PC-3 (cell line): ENCODE measurements around the gene ELOA. TPM values are rescaled to one million over a fixed set of nuclear protein-coding genes. Genes with fewer than 3 reads are reported as not detected.

ENCODE experiments used
- ATAC-seq: fragments of 200-7000 bp; cut with Tn5 transposase; 2 replicates; pipeline ENCODE4 v1.9.1; 2020; ENCODE audit warnings: mild to moderate bottlenecking, moderate library complexity
- BruUV-seq: library from RNA; stranded (reverse); fragments of 400-500 nt; replicated peaks from 2 replicates; lab custom pipeline; 2021; lab: Mats Ljungman, UMichigan
- CTCF ChIA-PET: fragments of 300-600 bp; sonication (Branson Sonifier 250); formaldehyde crosslinking; loops from one replicate; lab custom pipeline; 2022; ENCODE audit warnings: antibody characterized with exemption; lab: Charles Lee
- POLR2A ChIA-PET: fragments of 300-600 bp; sonication (Branson Sonifier 250); formaldehyde crosslinking; loops from one replicate; lab custom pipeline; 2022; ENCODE audit warnings: antibody characterized with exemption; ENCODE audit not compliant: unreplicated experiment; lab: Charles Lee
- DNase-seq: peaks from one replicate; pipeline ENCODE4 v3.0.0-alpha.2; 2015
- H2AFZ ChIP-seq: fragments of 300-600 bp; sonication (generic); 2 replicates; pipeline ENCODE4 v1.6.0; 2016; ENCODE audit warnings: antibody characterized with exemption, low read length
- H3F3A ChIP-seq: fragments of 300-600 bp; sonication (generic); one replicate; pipeline ENCODE4 v1.6.0; 2017; ENCODE audit warnings: antibody characterized with exemption, low read length, control low read depth, mild to moderate bottlenecking; ENCODE audit not compliant: unreplicated experiment
- H3K27ac ChIP-seq: fragments of 300-600 bp; sonication (generic); 2 replicates; pipeline ENCODE4 v1.5.1; 2016; ENCODE audit warnings: mild to moderate bottlenecking, low read length
- H3K27me3 ChIP-seq: fragments of 300-600 bp; sonication (generic); 2 replicates; pipeline ENCODE4 v1.6.1; 2016; ENCODE audit warnings: low read length, mixed read lengths
- H3K36me3 ChIP-seq: fragments of 300-600 bp; sonication (generic); 2 replicates; pipeline ENCODE4 v1.6.1; 2016; ENCODE audit warnings: low read depth, mixed run types, low read length, mixed read lengths
- H3K4me1 ChIP-seq: fragments of 300-600 bp; sonication (generic); 2 replicates; pipeline ENCODE4 v1.5.1; 2016; ENCODE audit warnings: low read length; ENCODE audit not compliant: insufficient read depth
- H3K4me2 ChIP-seq: fragments of 300-600 bp; sonication (generic); 2 replicates; pipeline ENCODE4 v1.6.0; 2016; ENCODE audit warnings: low read length
- H3K4me3 ChIP-seq: fragments of 300-600 bp; sonication (generic); 2 replicates; pipeline ENCODE4 v1.5.1; 2016; ENCODE audit warnings: mild to moderate bottlenecking, low read length, mixed read lengths
- H3K79me2 ChIP-seq: fragments of 300-600 bp; sonication (generic); 2 replicates; pipeline ENCODE4 v1.6.1; 2017; ENCODE audit warnings: low read length, mixed read lengths
- H3K9ac ChIP-seq: fragments of 300-600 bp; sonication (generic); 2 replicates; pipeline ENCODE4 v1.6.0; 2016; ENCODE audit warnings: mild to moderate bottlenecking, low read length
- H3K9me2 ChIP-seq: fragments of 300-600 bp; sonication (generic); replicated peaks from 2 replicates; pipeline ENCODE4 v1.6.1; 2016; ENCODE audit warnings: mixed run types, low read length, mixed read lengths
- H3K9me3 ChIP-seq: fragments of 300-600 bp; sonication (generic); 2 replicates; pipeline ENCODE4 v1.6.1; 2016; ENCODE audit warnings: low read length, mixed read lengths
- H4K20me1 ChIP-seq: fragments of 300-600 bp; sonication (generic); 2 replicates; pipeline ENCODE4 v1.6.1; 2016; ENCODE audit warnings: low read length, mixed read lengths
- EZH2 ChIP-seq: fragments of 300-600 bp; sonication (generic); IDR thresholded peaks from one replicate; pipeline ENCODE4 v1.6.1; 2017; ENCODE audit warnings: antibody characterized with exemption, mild to moderate bottlenecking, low read length; ENCODE audit not compliant: unreplicated experiment
- EZH2phosphoT487 ChIP-seq: fragments of 300-600 bp; sonication (generic); IDR thresholded peaks from 2 replicates; pipeline ENCODE4 v1.6.1; 2018; ENCODE audit warnings: mild to moderate bottlenecking, antibody characterized with exemption, low read length, borderline replicate concordance
- intact Hi-C: fragments of 100-400 bp; cut with micrococcal nuclease; formaldehyde crosslinking; loops from 2 replicates; pipeline ENCODE4 v1.9.0; 2023
- total RNA-seq: library from RNA; depleted of rRNA; stranded (reverse); fragments of >200 nt; gene quantifications from 2 replicates; pipeline ENCODE4 v1.2.3, GENCODE V29; 2014
- TF ChIP-seq, protein P1 (sequence below): fragments of 300-600 bp; sonication (generic); conservative IDR thresholded peaks from 2 replicates; pipeline ENCODE4 v1.5.1; 2017; ENCODE audit warnings: antibody characterized with exemption, low read depth, mild to moderate bottlenecking, low read length

Gene ELOA
- total RNA-seq, 1 experiment from 2014 or later, result 50.9 TPM

DNA sequence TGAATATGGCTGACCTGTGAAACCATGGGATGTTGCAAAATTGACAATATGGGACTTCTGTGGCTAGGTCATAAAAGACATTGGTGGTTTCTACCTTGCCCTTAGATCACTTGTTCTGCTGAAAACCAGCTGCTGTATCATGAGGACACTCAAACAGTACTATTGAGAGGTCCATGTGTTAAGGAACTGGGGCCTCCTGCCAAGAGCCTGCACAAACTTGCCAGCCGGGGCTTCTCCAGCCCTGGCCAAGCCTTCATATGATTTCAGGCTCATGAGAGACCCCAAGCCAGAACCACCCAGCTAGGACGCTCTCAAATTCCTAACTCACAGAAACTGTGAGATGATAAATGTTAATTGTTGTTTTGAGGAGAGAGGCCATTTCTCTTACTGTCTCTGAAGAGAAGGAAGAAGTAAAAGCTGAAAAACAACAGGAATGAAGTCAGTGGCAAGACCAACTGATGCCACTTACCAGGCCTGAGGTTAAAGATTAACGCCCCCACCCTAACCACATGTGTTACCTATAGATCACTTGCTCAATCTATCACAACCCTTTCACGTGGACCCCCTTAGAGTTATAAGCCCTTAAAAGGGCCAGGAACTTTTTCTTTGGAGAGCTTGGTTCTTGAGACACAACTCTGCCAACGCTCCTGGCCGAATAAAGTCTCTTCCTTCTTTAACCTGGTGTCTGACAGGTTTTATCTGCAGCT is 31.1 kb downstream of the ELOA start:
- POLR2A ChIA-PET, result no interaction called here
- peaks cover 15% of the 10 kb centered on the region for H3K4me1 ChIP-seq
- intact Hi-C loops, result no loop called here
- ATAC-seq (no peak), DNase-seq (no peak)
- no peaks in the 10 kb centered on the region for H3K9me2 ChIP-seq
- no peaks in the 10 kb centered on the region for H3K27me3 ChIP-seq
- peaks cover 30% of the 10 kb centered on the region for H3K79me2 ChIP-seq
- H4K20me1 ChIP-seq, result peaks cover 7% of the 10 kb centered on the region
- H2AFZ ChIP-seq, result no peak overlapping the region
- H3K4me3 ChIP-seq, result no peak overlapping the region
- H3F3A ChIP-seq, result peaks cover 4% of the 10 kb centered on the region
- BruUV-seq, result no TSS peak
- no peaks in the 10 kb centered on the region for H3K36me3 ChIP-seq
- CTCF ChIA-PET, result no interaction called here
- no peak overlapping the region for H3K27ac ChIP-seq
- no peak overlapping the region for H3K9ac ChIP-seq
- TF ChIP-seq EZH2, result no peak
- H3K4me2 ChIP-seq, result no peak overlapping the region
- no peaks in the 10 kb centered on the region for H3K9me3 ChIP-seq

DNA sequence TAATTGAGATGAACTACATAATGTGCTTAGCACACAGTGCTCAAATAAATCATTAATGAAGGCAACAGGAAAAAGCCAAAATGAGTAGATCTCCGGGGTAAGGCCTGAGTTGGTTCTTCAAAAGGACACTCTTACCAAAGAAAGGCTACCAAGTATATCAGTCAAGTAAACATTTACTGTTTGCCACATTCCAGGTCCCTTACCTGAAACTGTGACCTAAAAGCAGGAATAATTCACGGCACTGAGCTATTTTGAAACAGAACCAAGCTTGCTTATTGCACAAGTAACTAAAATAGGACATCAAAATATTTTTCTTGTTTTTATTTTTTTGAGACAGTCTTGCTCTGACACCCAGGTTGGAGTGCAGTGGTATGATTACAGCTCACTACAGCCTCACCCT is 32.9 kb downstream of the ELOA start:
- no peak for DNase-seq
- peaks cover 45% of the 10 kb centered on the region for H3K79me2 ChIP-seq
- CTCF ChIA-PET, result no interaction called here

DNA sequence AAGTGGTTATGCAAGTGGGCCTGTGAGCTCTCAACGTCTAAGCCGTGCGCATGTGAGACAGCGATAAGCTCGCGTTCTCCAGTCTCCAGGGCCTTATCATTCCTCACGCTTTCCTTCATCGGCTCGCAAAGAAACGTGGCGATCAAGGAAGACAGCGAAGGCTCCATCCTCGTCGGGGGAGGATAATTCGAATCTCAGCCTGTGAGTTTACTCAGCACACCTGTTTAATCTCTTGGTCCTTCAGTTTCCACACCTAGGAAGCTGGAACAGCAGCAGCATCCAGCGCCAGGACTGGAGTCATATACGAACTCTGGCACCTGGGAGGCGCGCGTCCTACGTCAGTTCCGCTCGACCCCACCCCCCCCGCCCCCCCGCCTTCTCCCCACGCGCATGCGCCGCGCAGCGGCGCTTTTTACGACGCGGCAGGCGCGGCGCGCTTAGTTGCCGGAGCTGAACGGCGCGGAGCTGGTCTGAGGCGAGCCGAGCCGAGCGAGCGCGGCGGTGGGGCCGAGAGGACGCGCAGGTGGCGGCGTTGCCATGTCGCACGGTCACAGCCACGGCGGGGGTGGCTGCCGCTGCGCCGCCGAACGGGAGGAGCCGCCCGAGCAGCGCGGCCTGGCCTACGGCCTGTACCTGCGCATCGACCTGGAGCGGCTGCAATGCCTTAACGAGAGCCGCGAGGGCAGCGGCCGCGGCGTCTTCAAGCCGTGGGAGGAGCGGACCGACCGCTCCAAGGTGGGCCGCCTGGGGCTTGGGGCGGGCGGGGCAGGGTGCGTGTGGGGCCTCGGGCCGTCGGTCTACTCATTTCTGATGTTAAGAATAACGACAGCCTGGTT is 34.9 kb downstream of the ELOA start, which contains the start of gene PITHD1:
PITHD1 (plus strand) TSS at position 440 of the 836 bp plus-strand sequence; CDS start at position 538, 98 bp downstream.
- H3K36me3 ChIP-seq, result peaks cover 16% of the 10 kb centered on the region
- peak; percentile 74 for ATAC-seq
- peak within 1 kb of the TSS; percentile 100 for H3K4me2 ChIP-seq
- CTCF ChIA-PET, result interaction anchor here (0.5 to 0.6 kb wide), 2 partner anchors 20 to 377 kb away, joined by 3 to 8 read pairs; no protein-coding TSS in a partner anchor
- DNase-seq, result peak; percentile 86
- H3K4me3 ChIP-seq, result peak within 1 kb of the TSS; percentile 85
- BruUV-seq, result no TSS peak
- TF ChIP-seq, protein P1, sequence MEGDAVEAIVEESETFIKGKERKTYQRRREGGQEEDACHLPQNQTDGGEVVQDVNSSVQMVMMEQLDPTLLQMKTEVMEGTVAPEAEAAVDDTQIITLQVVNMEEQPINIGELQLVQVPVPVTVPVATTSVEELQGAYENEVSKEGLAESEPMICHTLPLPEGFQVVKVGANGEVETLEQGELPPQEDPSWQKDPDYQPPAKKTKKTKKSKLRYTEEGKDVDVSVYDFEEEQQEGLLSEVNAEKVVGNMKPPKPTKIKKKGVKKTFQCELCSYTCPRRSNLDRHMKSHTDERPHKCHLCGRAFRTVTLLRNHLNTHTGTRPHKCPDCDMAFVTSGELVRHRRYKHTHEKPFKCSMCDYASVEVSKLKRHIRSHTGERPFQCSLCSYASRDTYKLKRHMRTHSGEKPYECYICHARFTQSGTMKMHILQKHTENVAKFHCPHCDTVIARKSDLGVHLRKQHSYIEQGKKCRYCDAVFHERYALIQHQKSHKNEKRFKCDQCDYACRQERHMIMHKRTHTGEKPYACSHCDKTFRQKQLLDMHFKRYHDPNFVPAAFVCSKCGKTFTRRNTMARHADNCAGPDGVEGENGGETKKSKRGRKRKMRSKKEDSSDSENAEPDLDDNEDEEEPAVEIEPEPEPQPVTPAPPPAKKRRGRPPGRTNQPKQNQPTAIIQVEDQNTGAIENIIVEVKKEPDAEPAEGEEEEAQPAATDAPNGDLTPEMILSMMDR, result no peak
- TF ChIP-seq EZH2 (no peak), EZH2phosphoT487 (no peak)
- H3K9me3 ChIP-seq, result no peaks in the 10 kb centered on the region
- peak within 1 kb of the TSS; percentile 84 for H3K27ac ChIP-seq
- intact Hi-C loops, result no loop called here
- no peaks in the 10 kb centered on the region for H3K9me2 ChIP-seq
- peak within 1 kb of the TSS; percentile 86 for H2AFZ ChIP-seq
- POLR2A ChIA-PET, result interaction anchor here (0.5 to 0.8 kb wide), 5 partner anchors 38 to 985 kb away, joined by 3 to 12 read pairs (median 5); partner anchors contain the start of gene HMGCL
- H3K9ac ChIP-seq, result peak within 1 kb of the TSS; percentile 85
- H3F3A ChIP-seq, result peaks cover 15% of the 10 kb centered on the region
- peaks cover 27% of the 10 kb centered on the region for H3K4me1 ChIP-seq
- peaks cover 20% of the 10 kb centered on the region for H4K20me1 ChIP-seq
- H3K27me3 ChIP-seq, result no peaks in the 10 kb centered on the region
- H3K79me2 ChIP-seq, result peaks cover 60% of the 10 kb centered on the region

More for the DNA sequence above, 32.9 kb downstream of the ELOA start:
- Histone ChIP-seq H3K9me3 (no peaks in the 10 kb centered on the region), H3K27me3 (no peaks in the 10 kb centered on the region), H2AFZ (no peak overlapping the region), H3K9ac (no peak overlapping the region), H3K27ac (no peak overlapping the region), H3F3A (peaks cover 15% of the 10 kb centered on the region), H4K20me1 (peaks cover 14% of the 10 kb centered on the region), H3K36me3 (peaks cover 3% of the 10 kb centered on the region; the same call in 1 of the 2 replicates), H3K4me3 (no peak overlapping the region), H3K4me1 (peaks cover 31% of the 10 kb centered on the region), H3K4me2 (peak overlapping the region; percentile 94; the same call in 1 of the 2 replicates), H3K9me2 (no peaks in the 10 kb centered on the region)
- no peak for TF ChIP-seq EZH2phosphoT487
- no peak for ATAC-seq
- POLR2A ChIA-PET, result no interaction called here
- BruUV-seq, result no TSS peak
- intact Hi-C loops, result no loop called here
